Lung (tissue), 12 donors: ENCODE results near the gene LGI4. TPM values are rescaled to one million over a fixed set of nuclear protein-coding genes. Genes with fewer than 3 reads are reported as not detected.
A peak's percentile ranks its signal among the peaks of the same experiment; 100 is the strongest.

Experiments used
- ATAC-seq: fragments of 200-7000 bp; cut with Tn5 transposase; one replicate; pipeline ENCODE4 v1.9.1; 2020; ENCODE audit warnings: moderate number of reproducible peaks; ENCODE audit not compliant: insufficient read depth, low FRiP score
- DNase-seq, 3 donors: peaks; one replicate each; pipeline ENCODE4 v3.0.0-alpha.2; 2013 to 2017
- H3K27ac ChIP-seq, 2 donors: one replicate each; pipeline ENCODE4 v1.5.1; 2013; ENCODE audit warnings: mild to moderate bottlenecking in 2 of 2, moderate library complexity in 2 of 2, control low read depth in 1 of 2, inconsistent platforms in 1 of 2, low read depth in 1 of 2, low read length in 1 of 2
- H3K27me3 ChIP-seq, 3 donors: one replicate each; pipeline ENCODE4 v1.5.1; 2013; ENCODE audit warnings: low read length in 2 of 3; ENCODE audit not compliant: control insufficient read depth in 3 of 3, insufficient read depth in 3 of 3
- H3K36me3 ChIP-seq, 4 donors: one replicate each; pipeline ENCODE4 v1.5.1; 2013; ENCODE audit warnings: low read length in 4 of 4, mild to moderate bottlenecking in 1 of 4, moderate library complexity in 1 of 4; ENCODE audit not compliant: control insufficient read depth in 4 of 4, insufficient read depth in 4 of 4
- H3K4me1 ChIP-seq, 5 donors: one replicate each; pipeline ENCODE4 v1.5.1; 2013; ENCODE audit warnings: low read length in 5 of 5, mild to moderate bottlenecking in 2 of 5, moderate library complexity in 1 of 5; ENCODE audit not compliant: control insufficient read depth in 5 of 5, insufficient read depth in 5 of 5
- H3K4me3 ChIP-seq: one replicate; pipeline ENCODE4 v1.5.1; 2013; ENCODE audit warnings: mild to moderate bottlenecking, control low read depth, moderate library complexity
- H3K9ac ChIP-seq, 2 donors: one replicate each; pipeline ENCODE4 v1.5.1; 2013; ENCODE audit warnings: low read length in 2 of 2, control low read depth in 1 of 2; ENCODE audit not compliant: insufficient read depth in 1 of 2
- H3K9me3 ChIP-seq, 4 donors: one replicate each; pipeline ENCODE4 v1.5.1; 2013; ENCODE audit warnings: low read length in 3 of 4, mild to moderate bottlenecking in 1 of 4, moderate library complexity in 1 of 4; ENCODE audit not compliant: control insufficient read depth in 4 of 4, insufficient read depth in 3 of 4
- WGBS, 2 donors: extraction: QIAGEN DNeasy Blood & Tissue Kit; methylation state at CpG; one replicate each; pipeline ENCODE4 v1.1.7; 2013; 5-methylcytosine and 5-hydroxymethylcytosine counted together
- polyA plus RNA-seq, 2 donors: library from polyadenylated mRNA; stranded (reverse); fragments of 200-250 nt; gene quantifications; one replicate each; pipeline ENCODE4 v1.2.1, GENCODE V29; 2013
- total RNA-seq, 2 donors: library from RNA; depleted of rRNA in 1 of 2; stranded (reverse); fragments of >200 nt in 1 of 2; gene quantifications; one replicate each; pipeline ENCODE4 v1.2.1, GENCODE V29; 2014 to 2021
- TF ChIP-seq, protein P1 (sequence below): IDR thresholded peaks from 2 replicates; pipeline ENCODE4 v1.5.1; 2012; ENCODE audit warnings: mild to moderate bottlenecking; ENCODE audit errors: control extremely low read depth, extremely low read depth
- donor health status: control.
- donor health status: control.
- donor health status: Bipolar disorder and iron deficiency.
- donor health status: healthy.
- donor health status: DM: yes; HTN: yes; CAD: no.

LGI4 gene
- total and polyA plus RNA-seq, 4 donors: 1.6 to 11.2 (median 4.1) TPM

DNA sequence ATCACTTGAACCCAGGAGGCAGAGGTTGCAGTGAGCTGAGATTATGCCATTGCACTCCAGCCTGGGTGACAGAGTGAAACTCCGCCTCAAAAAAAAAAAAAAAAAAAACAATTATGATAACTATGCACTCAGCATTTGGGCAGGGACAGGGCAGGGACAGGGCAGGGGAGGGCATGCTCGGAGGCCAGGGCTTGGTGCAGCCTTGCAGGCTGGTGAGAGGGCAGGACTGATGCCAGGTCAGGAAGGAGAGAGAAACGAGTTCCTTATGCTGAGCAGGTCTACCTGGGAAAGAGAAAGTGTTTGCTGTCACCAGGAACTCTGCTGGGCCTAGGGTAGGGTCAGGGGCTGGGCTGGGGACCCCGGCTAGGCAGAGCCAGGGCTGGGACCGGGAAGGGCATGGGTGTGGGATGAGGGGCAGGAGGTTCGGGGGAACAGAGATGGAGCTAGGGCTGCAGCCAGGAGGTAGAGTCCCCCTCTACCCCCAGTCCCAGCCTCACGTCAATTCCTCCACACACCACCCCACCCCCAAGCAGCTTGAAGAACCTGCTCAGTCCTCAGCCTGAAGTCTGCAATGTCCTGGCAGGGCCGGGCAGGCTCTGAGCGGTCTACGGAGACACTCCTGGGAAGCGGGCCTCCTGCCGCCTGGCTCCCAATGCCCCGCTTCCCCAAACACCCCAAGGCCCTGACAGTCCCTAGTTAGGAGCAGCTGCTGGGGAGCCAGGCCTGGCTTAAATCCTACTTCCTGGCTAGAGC lies 16.4 kb downstream of the LGI4 start:
- H3K27ac ChIP-seq: peak overlapping the region in 1 of 2 donors; percentile 91
- no peaks in the 10 kb centered on the region for H3K27me3 ChIP-seq
- DNase-seq (peak in 1 of 3 donors; percentile 32), ATAC-seq (peak; percentile 64)
- no peak overlapping the region for H3K4me3 ChIP-seq
- H3K9ac ChIP-seq: no peak overlapping the region
- peaks cover 0 to 19% (median 0%) of the 10 kb centered on the region in 5 donors for H3K4me1 ChIP-seq
- 59 to 63% methylated on average over 13 of the region's 13 CpGs for WGBS, 2 donors
- H3K36me3 ChIP-seq: no peaks in the 10 kb centered on the region
- no peaks in the 10 kb centered on the region for H3K9me3 ChIP-seq
- TF ChIP-seq, protein P1, sequence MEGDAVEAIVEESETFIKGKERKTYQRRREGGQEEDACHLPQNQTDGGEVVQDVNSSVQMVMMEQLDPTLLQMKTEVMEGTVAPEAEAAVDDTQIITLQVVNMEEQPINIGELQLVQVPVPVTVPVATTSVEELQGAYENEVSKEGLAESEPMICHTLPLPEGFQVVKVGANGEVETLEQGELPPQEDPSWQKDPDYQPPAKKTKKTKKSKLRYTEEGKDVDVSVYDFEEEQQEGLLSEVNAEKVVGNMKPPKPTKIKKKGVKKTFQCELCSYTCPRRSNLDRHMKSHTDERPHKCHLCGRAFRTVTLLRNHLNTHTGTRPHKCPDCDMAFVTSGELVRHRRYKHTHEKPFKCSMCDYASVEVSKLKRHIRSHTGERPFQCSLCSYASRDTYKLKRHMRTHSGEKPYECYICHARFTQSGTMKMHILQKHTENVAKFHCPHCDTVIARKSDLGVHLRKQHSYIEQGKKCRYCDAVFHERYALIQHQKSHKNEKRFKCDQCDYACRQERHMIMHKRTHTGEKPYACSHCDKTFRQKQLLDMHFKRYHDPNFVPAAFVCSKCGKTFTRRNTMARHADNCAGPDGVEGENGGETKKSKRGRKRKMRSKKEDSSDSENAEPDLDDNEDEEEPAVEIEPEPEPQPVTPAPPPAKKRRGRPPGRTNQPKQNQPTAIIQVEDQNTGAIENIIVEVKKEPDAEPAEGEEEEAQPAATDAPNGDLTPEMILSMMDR: no peak

GRCh38 chr19:35117799-35118198 lies 17.1 kb downstream of the LGI4 start:
- H3K36me3 ChIP-seq: no peaks in the 10 kb centered on the region
- no peak overlapping the region for H3K4me3 ChIP-seq
- DNase-seq (peak in 1 of 3 donors; percentile 4), ATAC-seq (no peak)
- peaks cover 0 to 13% (median 0%) of the 10 kb centered on the region in 5 donors for H3K4me1 ChIP-seq
- WGBS, 2 donors: 66 to 76% methylated on average over 11 of the region's 11 CpGs
- no peak overlapping the region for H3K9ac ChIP-seq
- H3K27me3 ChIP-seq: no peaks in the 10 kb centered on the region
- no peaks in the 10 kb centered on the region for H3K9me3 ChIP-seq
- peak overlapping the region in 1 of 2 donors; percentile 9 for H3K27ac ChIP-seq
- TF ChIP-seq, protein P1: no peak

- Histone ChIP-seq H3K9ac (no peak overlapping the region), H3K9me3 (no peaks in the 10 kb centered on the region), H3K4me1 (peaks cover 0 to 13% (median 0%) of the 10 kb centered on the region in 5 donors), H3K27me3 (no peaks in the 10 kb centered on the region), H3K36me3 (no peaks in the 10 kb centered on the region), H3K4me3 (peak overlapping the region; percentile 6), H3K27ac (peak overlapping the region in 1 of 2 donors; percentile 65)
- 57 to 59% methylated on average over 8 of the region's 8 CpGs for WGBS, 2 donors
- ATAC-seq (no peak), DNase-seq (peak in 1 of 3 donors; percentile 5)
- TF ChIP-seq, protein P1: no peak
Measured at GRCh38 chr19:35117116-35117515, 17.7 kb downstream of the LGI4 start.
